HepG2 (cell line): ENCODE measurements around the gene CCDC154. TPM values are rescaled to one million over a fixed set of nuclear protein-coding genes. Genes with fewer than 3 reads are reported as not detected.

Source experiments
- BHLHE40 ChIP-seq: IDR thresholded peaks from 2 replicates; pipeline ENCODE4 v1.6.1; 2011; ENCODE audit warnings: low read length, improper control_type of control experiment
- CBX1 ChIP-seq: IDR thresholded peaks from one replicate; pipeline ENCODE4 v1.6.1; 2016; ENCODE audit warnings: antibody characterized with exemption, low read depth
- GTF2F1 ChIP-seq: fragments of 150-350 bp; IDR thresholded peaks from 2 replicates; pipeline ENCODE4 v1.6.1; 2014; ENCODE audit warnings: low read length
- GZF1 ChIP-seq: sonication (generic); formaldehyde crosslinking; IDR thresholded peaks from 2 replicates; pipeline ENCODE4 v1.5.1; 2020; ENCODE audit warnings: mild to moderate bottlenecking, missing genetic modification reagents
- NR2F1 ChIP-seq, 2 experiments: fragments of 450-650 bp in 1 of 2; formaldehyde crosslinking in 1 of 2; IDR thresholded peaks; 2 replicates each; pipeline versions ENCODE4 v1.5.0 to v1.6.1; 2016 to 2020; ENCODE audit warnings: mild to moderate bottlenecking in 1 of 2, missing compliant biosample characterization in 1 of 2, missing genetic modification reagents in 1 of 2, moderate library complexity in 1 of 2
- PAX8 ChIP-seq: sonication (generic); formaldehyde crosslinking; IDR thresholded peaks from 2 replicates; pipeline ENCODE4 v1.8.0; 2022; ENCODE audit warnings: mild to moderate bottlenecking, missing genetic modification reagents, borderline replicate concordance
- RFXANK ChIP-seq: IDR thresholded peaks from 2 replicates; pipeline ENCODE4 v1.6.1; 2016
- RFXAP ChIP-seq: sonication (generic); formaldehyde crosslinking; IDR thresholded peaks from 2 replicates; pipeline ENCODE4 v1.4.0; 2020; ENCODE audit warnings: missing genetic modification reagents, borderline replicate concordance
- SKI ChIP-seq: fragments of 450-650 bp; IDR thresholded peaks from one replicate; pipeline ENCODE4 v1.6.1; 2018; ENCODE audit warnings: mild to moderate bottlenecking; ENCODE audit not compliant: partially characterized antibody
- SMC3 ChIP-seq: IDR thresholded peaks from 2 replicates; pipeline ENCODE4 v1.6.1; 2011; ENCODE audit warnings: low read length, improper control_type of control experiment
- SRSF4 ChIP-seq: fragments of 200-400 bp; formaldehyde crosslinking; IDR thresholded peaks from one replicate; pipeline ENCODE4 v1.6.1; 2018; ENCODE audit warnings: mild to moderate bottlenecking, low read depth, low read length, moderate library complexity; ENCODE audit not compliant: poor library complexity, severe bottlenecking
- THAP11 ChIP-seq: IDR thresholded peaks from 2 replicates; pipeline ENCODE4 v1.6.1; 2016; ENCODE audit warnings: missing biosample characterization, missing genetic modification reagents
- ZNF251 ChIP-seq: sonication (generic); formaldehyde crosslinking; IDR thresholded peaks from 2 replicates; pipeline ENCODE4 v1.9.0; 2021; ENCODE audit warnings: mild to moderate bottlenecking, missing genetic modification reagents
- ZNF546 ChIP-seq: sonication (generic); formaldehyde crosslinking; conservative IDR thresholded peaks from 2 replicates; pipeline ENCODE4 v1.8.1; 2023; ENCODE audit warnings: mild to moderate bottlenecking, missing genetic modification reagents
- ZNF746 ChIP-seq: sonication (generic); formaldehyde crosslinking; IDR thresholded peaks from 2 replicates; pipeline ENCODE4 v1.8.0; 2022; ENCODE audit warnings: mild to moderate bottlenecking, missing genetic modification reagents
- ZSCAN21 ChIP-seq: sonication (generic); formaldehyde crosslinking; IDR thresholded peaks from 2 replicates; pipeline ENCODE4 v1.8.0; 2022; ENCODE audit warnings: mild to moderate bottlenecking, missing genetic modification reagents, moderate library complexity, borderline replicate concordance
- polyA plus RNA-seq, 8 experiments: library from polyadenylated mRNA; depleted of rRNA in 3 of 8; stranded (reverse) in 7 of 8; unstranded in 1 of 8; fragments of >200 nt; fragmentation: Illumina TruSeq in 4 of 8; extraction: Trizol in 4 of 8; gene quantifications; 2 replicates each; pipeline versions ENCODE4 v1.2.1 to v1.2.3, GENCODE V29; 2011 to 2016; ENCODE audit warnings: low read depth in 4 of 8, missing spikeins in 1 of 8, mixed read lengths in 1 of 8; ENCODE audit not compliant: insufficient read depth in 1 of 8
- total RNA-seq, 5 experiments: library from RNA; depleted of rRNA; stranded (reverse); fragments of >200 nt; fragmentation: Illumina TruSeq; extraction: Trizol; gene quantifications; 2 replicates each; pipeline ENCODE4 v1.2.3, GENCODE V29; 2016; ENCODE audit warnings: low read depth in 1 of 5
- TF ChIP-seq, protein P1 (sequence below): IDR thresholded peaks from 2 replicates; pipeline ENCODE4 v1.6.1; 2016; ENCODE audit warnings: low read depth, missing genetic modification reagents, missing compliant biosample characterization
- TF ChIP-seq, protein P2 (sequence below): sonication (generic); formaldehyde crosslinking; IDR thresholded peaks from 2 replicates; pipeline ENCODE4 v1.4.0; 2020; ENCODE audit warnings: mild to moderate bottlenecking, missing genetic modification reagents
- TF ChIP-seq, protein P3 (sequence below): sonication (generic); formaldehyde crosslinking; IDR thresholded peaks from 2 replicates; pipeline ENCODE4 v1.5.1; 2020; ENCODE audit warnings: missing genetic modification reagents, mild to moderate bottlenecking, borderline replicate concordance
- TF ChIP-seq, protein P4 (sequence below), 2 experiments: fragments of 450-650 bp in 1 of 2; sonication (generic) in 1 of 2; formaldehyde crosslinking; IDR thresholded peaks; 2 replicates each; pipeline versions ENCODE4 v1.5.0 to v1.8.0; 2020 to 2022; ENCODE audit warnings: mild to moderate bottlenecking in 1 of 2, missing genetic modification reagents in 1 of 2

The CCDC154 gene
- total and polyA plus RNA-seq, 2 of the 13 experiments (the other 11 are each of a cell fraction or from before 2014, with no cell fraction given) = 0.92 to 1.5 TPM

DNA sequence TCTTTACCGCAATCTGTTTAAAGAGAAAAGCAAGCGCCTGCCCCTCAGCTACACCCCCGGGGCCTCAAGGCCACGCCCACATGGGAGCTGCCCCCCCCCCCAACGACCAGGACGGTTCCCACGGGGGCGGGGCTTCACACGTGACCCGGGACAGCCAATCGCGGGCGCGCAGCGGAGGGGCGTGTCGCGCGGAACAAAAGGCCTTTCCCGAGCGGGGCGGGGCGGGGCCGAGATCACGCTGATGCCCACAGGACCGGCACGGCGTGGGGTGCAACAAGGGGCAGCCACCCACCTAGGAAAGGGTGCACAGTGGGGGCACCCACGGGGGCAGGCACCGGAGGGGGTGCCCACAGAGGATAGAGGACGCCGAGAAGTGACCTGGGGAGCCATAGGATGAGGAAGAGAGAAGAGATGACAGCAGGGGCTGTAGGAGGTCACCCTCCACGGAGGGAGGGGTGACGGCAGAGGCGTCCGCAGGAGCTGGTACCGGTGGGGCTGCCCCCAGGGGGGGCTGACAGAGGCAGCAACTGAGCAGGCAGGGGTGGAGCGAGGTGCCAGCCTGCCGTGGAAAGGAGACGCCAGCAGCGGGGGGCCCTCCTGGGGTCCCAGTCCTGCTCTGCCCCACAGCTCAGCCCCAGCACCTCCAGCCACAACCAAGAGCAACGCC lies 36.1 kb downstream of the CCDC154 start (continued):
- TF ChIP-seq, protein P1, sequence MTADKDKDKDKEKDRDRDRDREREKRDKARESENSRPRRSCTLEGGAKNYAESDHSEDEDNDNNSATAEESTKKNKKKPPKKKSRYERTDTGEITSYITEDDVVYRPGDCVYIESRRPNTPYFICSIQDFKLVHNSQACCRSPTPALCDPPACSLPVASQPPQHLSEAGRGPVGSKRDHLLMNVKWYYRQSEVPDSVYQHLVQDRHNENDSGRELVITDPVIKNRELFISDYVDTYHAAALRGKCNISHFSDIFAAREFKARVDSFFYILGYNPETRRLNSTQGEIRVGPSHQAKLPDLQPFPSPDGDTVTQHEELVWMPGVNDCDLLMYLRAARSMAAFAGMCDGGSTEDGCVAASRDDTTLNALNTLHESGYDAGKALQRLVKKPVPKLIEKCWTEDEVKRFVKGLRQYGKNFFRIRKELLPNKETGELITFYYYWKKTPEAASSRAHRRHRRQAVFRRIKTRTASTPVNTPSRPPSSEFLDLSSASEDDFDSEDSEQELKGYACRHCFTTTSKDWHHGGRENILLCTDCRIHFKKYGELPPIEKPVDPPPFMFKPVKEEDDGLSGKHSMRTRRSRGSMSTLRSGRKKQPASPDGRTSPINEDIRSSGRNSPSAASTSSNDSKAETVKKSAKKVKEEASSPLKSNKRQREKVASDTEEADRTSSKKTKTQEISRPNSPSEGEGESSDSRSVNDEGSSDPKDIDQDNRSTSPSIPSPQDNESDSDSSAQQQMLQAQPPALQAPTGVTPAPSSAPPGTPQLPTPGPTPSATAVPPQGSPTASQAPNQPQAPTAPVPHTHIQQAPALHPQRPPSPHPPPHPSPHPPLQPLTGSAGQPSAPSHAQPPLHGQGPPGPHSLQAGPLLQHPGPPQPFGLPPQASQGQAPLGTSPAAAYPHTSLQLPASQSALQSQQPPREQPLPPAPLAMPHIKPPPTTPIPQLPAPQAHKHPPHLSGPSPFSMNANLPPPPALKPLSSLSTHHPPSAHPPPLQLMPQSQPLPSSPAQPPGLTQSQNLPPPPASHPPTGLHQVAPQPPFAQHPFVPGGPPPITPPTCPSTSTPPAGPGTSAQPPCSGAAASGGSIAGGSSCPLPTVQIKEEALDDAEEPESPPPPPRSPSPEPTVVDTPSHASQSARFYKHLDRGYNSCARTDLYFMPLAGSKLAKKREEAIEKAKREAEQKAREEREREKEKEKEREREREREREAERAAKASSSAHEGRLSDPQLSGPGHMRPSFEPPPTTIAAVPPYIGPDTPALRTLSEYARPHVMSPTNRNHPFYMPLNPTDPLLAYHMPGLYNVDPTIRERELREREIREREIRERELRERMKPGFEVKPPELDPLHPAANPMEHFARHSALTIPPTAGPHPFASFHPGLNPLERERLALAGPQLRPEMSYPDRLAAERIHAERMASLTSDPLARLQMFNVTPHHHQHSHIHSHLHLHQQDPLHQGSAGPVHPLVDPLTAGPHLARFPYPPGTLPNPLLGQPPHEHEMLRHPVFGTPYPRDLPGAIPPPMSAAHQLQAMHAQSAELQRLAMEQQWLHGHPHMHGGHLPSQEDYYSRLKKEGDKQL = no peak
- TF ChIP-seq NR2F1 (CRISPR knock-in tag; IDR thresholded peaks at IDR 0.05) (no peak), PAX8 (no peak), GZF1 (CRISPR knock-in tag) (no peak), SKI (no peak), ZNF546 (CRISPR knock-in tag) (no peak), ZSCAN21 (CRISPR knock-in tag) (no peak), GTF2F1 (no peak), RFXANK (no peak), RFXAP (CRISPR knock-in tag) (no peak), SRSF4 (no peak), ZNF251 (CRISPR knock-in tag) (no peak), ZNF746 (CRISPR knock-in tag) (no peak), CBX1 (no peak), THAP11 (CRISPR knock-in tag) (peak; percentile 67), SMC3 (no peak), BHLHE40 (peak; percentile 57)
- TF ChIP-seq, protein P2, sequence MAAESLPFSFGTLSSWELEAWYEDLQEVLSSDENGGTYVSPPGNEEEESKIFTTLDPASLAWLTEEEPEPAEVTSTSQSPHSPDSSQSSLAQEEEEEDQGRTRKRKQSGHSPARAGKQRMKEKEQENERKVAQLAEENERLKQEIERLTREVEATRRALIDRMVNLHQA = no peak
- TF ChIP-seq, protein P3, sequence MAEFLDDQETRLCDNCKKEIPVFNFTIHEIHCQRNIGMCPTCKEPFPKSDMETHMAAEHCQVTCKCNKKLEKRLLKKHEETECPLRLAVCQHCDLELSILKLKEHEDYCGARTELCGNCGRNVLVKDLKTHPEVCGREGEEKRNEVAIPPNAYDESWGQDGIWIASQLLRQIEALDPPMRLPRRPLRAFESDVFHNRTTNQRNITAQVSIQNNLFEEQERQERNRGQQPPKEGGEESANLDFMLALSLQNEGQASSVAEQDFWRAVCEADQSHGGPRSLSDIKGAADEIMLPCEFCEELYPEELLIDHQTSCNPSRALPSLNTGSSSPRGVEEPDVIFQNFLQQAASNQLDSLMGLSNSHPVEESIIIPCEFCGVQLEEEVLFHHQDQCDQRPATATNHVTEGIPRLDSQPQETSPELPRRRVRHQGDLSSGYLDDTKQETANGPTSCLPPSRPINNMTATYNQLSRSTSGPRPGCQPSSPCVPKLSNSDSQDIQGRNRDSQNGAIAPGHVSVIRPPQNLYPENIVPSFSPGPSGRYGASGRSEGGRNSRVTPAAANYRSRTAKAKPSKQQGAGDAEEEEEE (CRISPR knock-in tag) = no peak
- TF ChIP-seq, protein P4, sequence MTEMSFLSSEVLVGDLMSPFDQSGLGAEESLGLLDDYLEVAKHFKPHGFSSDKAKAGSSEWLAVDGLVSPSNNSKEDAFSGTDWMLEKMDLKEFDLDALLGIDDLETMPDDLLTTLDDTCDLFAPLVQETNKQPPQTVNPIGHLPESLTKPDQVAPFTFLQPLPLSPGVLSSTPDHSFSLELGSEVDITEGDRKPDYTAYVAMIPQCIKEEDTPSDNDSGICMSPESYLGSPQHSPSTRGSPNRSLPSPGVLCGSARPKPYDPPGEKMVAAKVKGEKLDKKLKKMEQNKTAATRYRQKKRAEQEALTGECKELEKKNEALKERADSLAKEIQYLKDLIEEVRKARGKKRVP (CRISPR knock-in tag; IDR thresholded peaks at IDR 0.05) = no peak
